ACHN (cell line): ENCODE measurements around the gene NANS.
A peak's percentile ranks its signal among the peaks of the same experiment; 100 is the strongest.
"Not testable (repeated sequence)": the region's sequence is repeated elsewhere in the genome, so short reads cannot be mapped to it uniquely, and the experiment has no call there.

ENCODE experiments used
- DNase-seq: peaks from one replicate; pipeline ENCODE4 v3.0.0-alpha.2; 2015
- in situ Hi-C: cut with HindIII; loops from 2 replicates; pipeline ENCODE4 v1.10.0; 2017; ENCODE audit warnings: low sequenced_read_pairs, low pct_ligation_motif_present, low pct_unique_long_range_greater_than_20kb

The NANS gene

GRCh38 chr9:98118640-98119601, 62.4 kb downstream of the NANS start, which contains the start of gene TRIM14:
TRIM14 (minus strand) TSS chr9:98119222; CDS start chr9:98119188, 34 bp downstream.
- DNase-seq, result peak; percentile 63
- in situ Hi-C loops, result no loop called here

- DNase-seq, result no peak
- in situ Hi-C loops, result no loop called here
Observed at GRCh38 chr9:98120476-98120875, 63.9 kb downstream of the NANS start.

GRCh38 chr9:98121058-98121457, 64.5 kb downstream of the NANS start:
- in situ Hi-C loops, result no loop called here
- no peak for DNase-seq

- DNase-seq, in situ Hi-C loops: not testable (repeated sequence)
Observed at GRCh38 chr9:98124091-98124490, 67.6 kb downstream of the NANS start.

GRCh38 chr9:98124637-98125426, 68.3 kb downstream of the NANS start:
- no peak for DNase-seq
- in situ Hi-C loops, result no loop called here

- in situ Hi-C loops, result no loop called here
- no peak for DNase-seq
Observed at GRCh38 chr9:98127226-98127625, 70.7 kb downstream of the NANS start.

- no peak for DNase-seq
Observed at GRCh38 chr9:98128316-98128715, 71.8 kb downstream of the NANS start.

GRCh38 chr9:98129451-98129881, 72.9 kb downstream of the NANS start:
- in situ Hi-C loops, result no loop called here
- no peak for DNase-seq

More at GRCh38 chr9:98128316-98128715, 71.8 kb downstream of the NANS start:
- in situ Hi-C loops, result no loop called here

- DNase-seq, in situ Hi-C loops: not testable (repeated sequence)
Observed at GRCh38 chr9:98130060-98130459, 73.5 kb downstream of the NANS start.

GRCh38 chr9:98130576-98131228, 74.2 kb downstream of the NANS start:
- no peak for DNase-seq
- in situ Hi-C loops, result no loop called here

- in situ Hi-C loops, result no loop called here
- DNase-seq, result no peak
Observed at GRCh38 chr9:98132158-98132557, 75.6 kb downstream of the NANS start.
